ENCODE data around the gene ATF4.

GRCh38 chr22:39475337-39475736 is 45.0 kb upstream of the ATF4 start:
- TF ChIP-seq, protein P1, sequence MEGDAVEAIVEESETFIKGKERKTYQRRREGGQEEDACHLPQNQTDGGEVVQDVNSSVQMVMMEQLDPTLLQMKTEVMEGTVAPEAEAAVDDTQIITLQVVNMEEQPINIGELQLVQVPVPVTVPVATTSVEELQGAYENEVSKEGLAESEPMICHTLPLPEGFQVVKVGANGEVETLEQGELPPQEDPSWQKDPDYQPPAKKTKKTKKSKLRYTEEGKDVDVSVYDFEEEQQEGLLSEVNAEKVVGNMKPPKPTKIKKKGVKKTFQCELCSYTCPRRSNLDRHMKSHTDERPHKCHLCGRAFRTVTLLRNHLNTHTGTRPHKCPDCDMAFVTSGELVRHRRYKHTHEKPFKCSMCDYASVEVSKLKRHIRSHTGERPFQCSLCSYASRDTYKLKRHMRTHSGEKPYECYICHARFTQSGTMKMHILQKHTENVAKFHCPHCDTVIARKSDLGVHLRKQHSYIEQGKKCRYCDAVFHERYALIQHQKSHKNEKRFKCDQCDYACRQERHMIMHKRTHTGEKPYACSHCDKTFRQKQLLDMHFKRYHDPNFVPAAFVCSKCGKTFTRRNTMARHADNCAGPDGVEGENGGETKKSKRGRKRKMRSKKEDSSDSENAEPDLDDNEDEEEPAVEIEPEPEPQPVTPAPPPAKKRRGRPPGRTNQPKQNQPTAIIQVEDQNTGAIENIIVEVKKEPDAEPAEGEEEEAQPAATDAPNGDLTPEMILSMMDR (IDR thresholded peaks at IDR 0.05), result no peak
- TF ChIP-seq POLR2A (IDR thresholded peaks at IDR 0.05) (no peak), EP300 (IDR thresholded peaks at IDR 0.05) (no peak)

Measured in ovary (tissue), 3 donors.